ENCODE measurements around the gene TSEN54. TPM values are rescaled to one million over a fixed set of nuclear protein-coding genes. Genes with fewer than 3 reads are reported as not detected.

The TSEN54 gene
- 23.2 and 25.4 TPM in 2 replicates for total RNA-seq

DNA sequence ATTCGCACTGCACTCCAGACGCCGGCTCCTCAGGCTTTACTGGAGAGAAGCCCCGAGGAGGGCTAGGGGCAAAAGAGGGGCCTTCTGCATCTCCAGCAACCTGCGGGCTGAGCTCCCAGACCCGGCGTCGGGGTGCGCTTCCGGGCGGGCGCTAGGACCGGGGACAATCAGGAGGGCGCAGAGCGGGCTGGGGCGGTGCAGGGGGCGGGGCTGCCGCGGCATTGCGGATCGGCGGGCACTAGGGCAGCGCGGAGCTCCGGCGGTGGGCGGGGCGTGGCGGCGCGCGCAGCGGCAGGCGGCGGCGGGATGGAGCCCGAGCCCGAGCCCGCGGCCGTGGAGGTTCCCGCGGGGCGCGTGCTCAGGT, at the start of gene TSEN54:
TSEN54 (plus strand) TSS at position 274 of the 364 bp plus-strand sequence; CDS start at position 307, 33 bp downstream.

DNA sequence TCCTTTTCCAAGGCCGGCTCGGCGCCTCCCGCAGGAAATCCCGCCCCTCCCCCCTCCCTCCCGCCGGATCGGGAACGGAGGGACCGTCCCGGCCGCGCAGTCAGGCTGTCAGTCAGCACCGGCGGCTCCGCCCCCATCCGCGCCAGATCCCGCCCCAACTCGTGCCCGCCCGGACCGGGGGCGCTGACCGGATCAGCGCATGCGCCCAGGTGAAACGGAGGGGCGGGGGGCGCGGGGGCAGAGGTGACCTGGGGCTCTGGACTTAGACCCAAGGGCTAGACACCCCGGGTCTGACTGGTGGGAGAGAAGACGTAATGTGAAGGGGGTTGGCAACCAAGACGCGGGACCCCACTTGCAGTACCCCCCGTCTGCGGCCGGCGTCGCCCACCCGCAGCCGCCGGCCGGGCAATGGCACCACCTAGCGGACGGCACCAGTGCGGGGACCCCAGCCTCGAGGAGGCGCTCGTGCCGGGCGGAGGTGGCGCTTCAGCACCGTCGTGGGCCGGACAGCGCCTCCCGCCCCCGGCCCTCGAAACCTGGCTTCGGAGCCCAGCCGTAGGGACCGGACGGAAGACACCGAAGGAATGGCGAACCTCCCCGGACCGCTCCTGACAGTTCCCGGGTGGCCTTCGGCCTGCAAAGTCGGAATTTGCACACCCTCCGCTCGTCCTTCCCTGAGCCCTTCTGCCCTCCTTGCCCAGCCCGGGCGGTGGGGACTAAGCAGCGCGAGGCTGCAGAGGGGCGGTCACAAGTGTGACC, 653 bp upstream of the TSEN54 start, which contains the start of gene CASKIN2:
CASKIN2 (minus strand) TSS at position 42 of the 759 bp plus-strand sequence. CDS start 1,733 bp downstream, outside the sequence.

DNA sequence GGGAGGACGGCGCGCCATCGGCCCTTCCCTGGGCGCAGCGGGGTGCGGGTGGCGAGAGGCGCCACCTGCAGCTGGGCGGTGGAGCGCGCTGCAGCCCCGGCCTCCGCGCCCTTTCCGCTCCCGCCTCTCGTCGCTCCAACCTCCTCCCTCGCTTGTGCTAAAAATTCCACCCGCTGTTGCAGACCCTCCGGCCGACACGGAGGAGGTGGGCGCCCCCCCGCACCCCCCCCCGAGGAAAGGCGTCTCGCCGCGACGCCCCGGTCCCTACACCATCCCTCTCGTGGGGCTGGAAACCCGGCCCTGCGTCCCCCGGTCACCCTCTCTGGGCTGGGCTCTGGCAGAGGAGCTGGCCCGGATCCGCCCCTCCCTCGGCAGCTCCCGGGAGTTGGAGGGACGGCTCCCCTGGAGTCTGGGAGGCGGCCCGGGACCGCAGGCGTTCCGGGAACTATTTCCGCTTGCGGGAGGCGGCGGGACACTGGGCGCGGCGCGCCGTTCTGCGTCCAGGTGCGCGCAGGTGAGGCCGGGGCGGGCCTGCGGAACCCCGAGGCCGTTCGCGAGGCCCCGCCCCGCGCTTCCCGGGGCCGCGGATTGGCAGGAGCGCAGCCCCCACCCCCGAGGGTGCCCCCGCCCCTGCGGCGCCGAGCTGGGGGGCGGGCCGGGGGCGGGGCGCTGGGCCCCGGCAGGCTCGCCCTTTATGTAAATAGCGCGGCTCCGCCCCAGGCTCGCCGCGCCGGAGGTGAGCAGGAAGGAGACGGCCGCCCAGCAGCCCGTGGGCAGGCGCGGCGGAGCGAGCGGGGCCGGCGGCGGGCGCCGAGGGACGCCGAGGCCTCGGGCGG, 8.9 kb downstream of the TSEN54 start, which contains the start of gene LLGL2:
LLGL2 (plus strand) TSS at position 728 of the 836 bp plus-strand sequence. CDS start 17,730 bp downstream, outside the sequence.

Other genes starting within 250 kb of the TSEN54 start
- gene MIF4GD, start 245.3 kb upstream of the TSEN54 start, total RNA-seq = 14.1 and 23.5 TPM in 2 replicates
- gene SLC25A19, start 227.1 kb upstream of the TSEN54 start, total RNA-seq = 16.3 and 19.8 TPM in 2 replicates
- 141 and 147 TPM in 2 replicates for gene GRB2, start 110.8 kb upstream of the TSEN54 start, total RNA-seq
- 35.6 and 48.6 TPM in 2 replicates for gene TMEM94, start 59.9 kb upstream of the TSEN54 start, total RNA-seq
- gene CASKIN2, start 991 bp upstream of the TSEN54 start, total RNA-seq = 24.2 and 32.8 TPM in 2 replicates
- 3.9 and 5.2 TPM in 2 replicates for gene LLGL2, start 9.2 kb downstream of the TSEN54 start, total RNA-seq
- 1.7 and 5.1 TPM in 2 replicates for gene MYO15B, start 71.3 kb downstream of the TSEN54 start, total RNA-seq
- gene SMIM5, start 116.9 kb downstream of the TSEN54 start, total RNA-seq = not detected in 2 replicates
- 9.9 and 11.3 TPM in 2 replicates for gene RECQL5, start 150.6 kb downstream of the TSEN54 start, total RNA-seq
- 71.9 and 72.0 TPM in 2 replicates for gene SAP30BP, start 150.8 kb downstream of the TSEN54 start, total RNA-seq
- gene ITGB4, start 204.9 kb downstream of the TSEN54 start, total RNA-seq = 2.5 and 4.6 TPM in 2 replicates
- 48.8 and 52.0 TPM in 2 replicates for gene GALK1, start 248.7 kb downstream of the TSEN54 start, total RNA-seq